Natural killer cell (primary cell): Measurements from ENCODE around the gene PRKD3. TPM values are rescaled to one million over a fixed set of nuclear protein-coding genes. Genes with fewer than 3 reads are reported as not detected.

Source experiments
- ATAC-seq, 3 donors: fragments of 150-1000 bp in 2 of 3; fragments of 200-7000 bp in 1 of 3; cut with Tn5 transposase; 1 replicate in 1 of 3; 2 replicates in 2 of 3; pipeline ENCODE4 v1.10.0; 2021; ENCODE audit warnings: mild to moderate bottlenecking in 2 of 3, moderate library complexity in 2 of 3
- DNase-seq, 2 donors: peaks; one replicate each; pipeline versions ENCODE4 v3.0.0 to v3.0.0-alpha.2; 2013 to 2021; ENCODE audit warnings: mixed read lengths in 1 of 2
- H3K27ac ChIP-seq: one replicate; pipeline ENCODE4 v1.5.1; 2013; ENCODE audit warnings: mild to moderate bottlenecking, low read length
- H3K27me3 ChIP-seq: one replicate; pipeline ENCODE4 v1.6.1; 2013; ENCODE audit warnings: low read length; ENCODE audit not compliant: control insufficient read depth, insufficient read depth
- H3K36me3 ChIP-seq: one replicate; pipeline ENCODE4 v1.6.1; 2013; ENCODE audit warnings: low read length; ENCODE audit not compliant: control insufficient read depth, insufficient read depth
- H3K4me1 ChIP-seq: one replicate; pipeline ENCODE4 v1.6.1; 2013; ENCODE audit warnings: low read length; ENCODE audit not compliant: control insufficient read depth, insufficient read depth
- H3K4me3 ChIP-seq: one replicate; pipeline ENCODE4 v1.5.1; 2013; ENCODE audit warnings: low read length
- H3K9me3 ChIP-seq: one replicate; pipeline ENCODE4 v1.6.1; 2013; ENCODE audit warnings: low read length; ENCODE audit not compliant: control insufficient read depth, insufficient read depth
- H3K27ac Mint-ChIP-seq, 2 donors: one replicate each; pipeline ENCODE4 v1.8.0; 2022; ENCODE audit warnings: mild to moderate bottlenecking in 2 of 2, mixed read lengths in 2 of 2, moderate library complexity in 1 of 2
- H3K27me3 Mint-ChIP-seq, 2 donors: one replicate each; pipeline ENCODE4 v1.8.0; 2022; ENCODE audit warnings: low read depth in 2 of 2, mixed read lengths in 2 of 2
- H3K36me3 Mint-ChIP-seq: one replicate; pipeline ENCODE4 v1.8.0; 2022; ENCODE audit warnings: mixed read lengths
- H3K4me1 Mint-ChIP-seq, 2 donors: one replicate each; pipeline ENCODE4 v1.8.0; 2022; ENCODE audit warnings: mixed read lengths in 2 of 2
- H3K4me3 Mint-ChIP-seq: one replicate; pipeline ENCODE4 v1.8.0; 2022; ENCODE audit warnings: mild to moderate bottlenecking, moderate library complexity, mixed read lengths
- H3K9me3 Mint-ChIP-seq, 2 donors: one replicate each; pipeline ENCODE4 v1.8.0; 2022; ENCODE audit warnings: mixed read lengths in 2 of 2
- WGBS: methylation state at CpG from one replicate; pipeline ENCODE4 v1.1.7; 2013; ENCODE audit warnings: missing lambda C conversion rate; ENCODE audit not compliant: insufficient coverage; 5-methylcytosine and 5-hydroxymethylcytosine counted together
- intact Hi-C: fragments of 100-400 bp; cut with micrococcal nuclease; formaldehyde crosslinking; loops from one replicate; pipeline ENCODE4 v1.14.2; 2022
- total RNA-seq, 4 donors: library from RNA; stranded (reverse); fragments of 120-200 nt in 1 of 4; gene quantifications; one replicate each; pipeline versions ENCODE4 v1.2.3 to v1.2.4, GENCODE V29; 2013 to 2022
- TF ChIP-seq, protein P1 (sequence below): fragments of 200-600 bp; IDR thresholded peaks from one replicate; pipeline ENCODE4 v1.8.0; 2022; ENCODE audit warnings: antibody characterized with exemption

PRKD3 gene
- total RNA-seq, 3 donors from 2014 or later (not counting 1 experiment from before 2014, with no cell fraction given), result 64.4 to 76.2 (median 65.1) TPM

- H3K4me1 ChIP-seq, result peaks cover 15% of the 10 kb centered on the region
Observed at GRCh38 chr2:37342591-37343220, 18.1 kb upstream of the PRKD3 start.

GRCh38 chr2:37340637-37341036 is 16.0 kb upstream of the PRKD3 start:
- Mint-ChIP-seq H3K4me3 (no peak overlapping the region), H3K27ac (no peak overlapping the region), H3K4me1 (peaks cover 10 to 11% of the 10 kb centered on the region in 2 donors), H3K9me3 (no peaks in the 10 kb centered on the region), H3K27me3 (peaks cover 11 to 45% of the 10 kb centered on the region in 2 donors), H3K36me3 (no peaks in the 10 kb centered on the region)
- intact Hi-C loops, result no loop called here
- 71% methylated on average over 3 of the region's 3 CpGs for WGBS
- Histone ChIP-seq H3K27me3 (peaks cover 4% of the 10 kb centered on the region), H3K27ac (no peak overlapping the region), H3K4me3 (no peak overlapping the region), H3K4me1 (peaks cover 15% of the 10 kb centered on the region), H3K36me3 (no peaks in the 10 kb centered on the region), H3K9me3 (no peaks in the 10 kb centered on the region)
- TF ChIP-seq, protein P1, sequence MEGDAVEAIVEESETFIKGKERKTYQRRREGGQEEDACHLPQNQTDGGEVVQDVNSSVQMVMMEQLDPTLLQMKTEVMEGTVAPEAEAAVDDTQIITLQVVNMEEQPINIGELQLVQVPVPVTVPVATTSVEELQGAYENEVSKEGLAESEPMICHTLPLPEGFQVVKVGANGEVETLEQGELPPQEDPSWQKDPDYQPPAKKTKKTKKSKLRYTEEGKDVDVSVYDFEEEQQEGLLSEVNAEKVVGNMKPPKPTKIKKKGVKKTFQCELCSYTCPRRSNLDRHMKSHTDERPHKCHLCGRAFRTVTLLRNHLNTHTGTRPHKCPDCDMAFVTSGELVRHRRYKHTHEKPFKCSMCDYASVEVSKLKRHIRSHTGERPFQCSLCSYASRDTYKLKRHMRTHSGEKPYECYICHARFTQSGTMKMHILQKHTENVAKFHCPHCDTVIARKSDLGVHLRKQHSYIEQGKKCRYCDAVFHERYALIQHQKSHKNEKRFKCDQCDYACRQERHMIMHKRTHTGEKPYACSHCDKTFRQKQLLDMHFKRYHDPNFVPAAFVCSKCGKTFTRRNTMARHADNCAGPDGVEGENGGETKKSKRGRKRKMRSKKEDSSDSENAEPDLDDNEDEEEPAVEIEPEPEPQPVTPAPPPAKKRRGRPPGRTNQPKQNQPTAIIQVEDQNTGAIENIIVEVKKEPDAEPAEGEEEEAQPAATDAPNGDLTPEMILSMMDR, result no peak
- ATAC-seq, result no peak
- DNase-seq, result no peak

More at GRCh38 chr2:37342591-37343220, 18.1 kb upstream of the PRKD3 start:
- ATAC-seq, result no peak
- H3K4me3 ChIP-seq, result no peak overlapping the region
- WGBS, result 89% methylated on average over 6 of the region's 7 CpGs
- TF ChIP-seq, protein P1, result no peak
- no peak for DNase-seq
- H3K27ac Mint-ChIP-seq, result no peak overlapping the region
- no peaks in the 10 kb centered on the region for H3K9me3 Mint-ChIP-seq
- H3K4me1 Mint-ChIP-seq, result peaks cover 10 to 11% of the 10 kb centered on the region in 2 donors
- H3K9me3 ChIP-seq, result no peaks in the 10 kb centered on the region
- peak overlapping the region; percentile 61 for H3K4me3 Mint-ChIP-seq
- H3K27me3 ChIP-seq, result peaks cover 4% of the 10 kb centered on the region
- no peak overlapping the region for H3K27ac ChIP-seq
- intact Hi-C loops, result no loop called here
- no peaks in the 10 kb centered on the region for H3K36me3 ChIP-seq
- no peaks in the 10 kb centered on the region for H3K36me3 Mint-ChIP-seq
- peaks cover 19 to 56% of the 10 kb centered on the region in 2 donors for H3K27me3 Mint-ChIP-seq

DNA sequence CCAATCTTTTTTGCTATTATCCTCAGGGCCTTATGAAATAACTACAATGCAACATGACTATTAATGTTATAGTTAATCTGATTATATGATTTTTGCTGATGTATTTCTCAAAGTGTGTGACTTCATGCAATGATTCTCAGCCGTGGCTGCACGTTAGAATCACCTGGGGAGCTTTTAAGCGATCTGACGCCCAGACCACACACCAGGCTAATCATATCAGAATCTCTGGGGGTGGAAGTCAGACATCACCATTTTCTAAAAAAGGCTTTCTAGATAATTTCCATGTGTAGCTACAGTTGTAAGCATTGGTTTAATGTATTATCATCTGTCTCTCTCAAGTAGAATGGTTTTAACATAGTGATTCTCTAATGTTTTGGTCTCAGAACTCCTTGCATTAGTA is 14.3 kb upstream of the PRKD3 start:
- H3K4me1 ChIP-seq, result no peaks in the 10 kb centered on the region
- Mint-ChIP-seq H3K4me3 (no peak overlapping the region), H3K27ac (no peak overlapping the region), H3K36me3 (no peaks in the 10 kb centered on the region), H3K9me3 (no peaks in the 10 kb centered on the region), H3K4me1 (peaks cover 2 to 3% of the 10 kb centered on the region in 2 donors), H3K27me3 (peaks cover 12 to 42% of the 10 kb centered on the region in 2 donors)
- WGBS, result 26% methylated on average over 4 of the region's 4 CpGs
- no peaks in the 10 kb centered on the region for H3K27me3 ChIP-seq
- H3K27ac ChIP-seq, result no peak overlapping the region
- no peak for ATAC-seq
- H3K4me3 ChIP-seq, result no peak overlapping the region
- no peak for DNase-seq
- H3K36me3 ChIP-seq, result no peaks in the 10 kb centered on the region
- intact Hi-C loops, result no loop called here
- TF ChIP-seq, protein P1, result no peak
- H3K9me3 ChIP-seq, result no peaks in the 10 kb centered on the region
